DMS79 treated with DMSO at 0.1 percent for 48 hours (cell line): Measurements from ENCODE around the gene SLC29A1.
"Not testable (repeated sequence)": the region's sequence is repeated elsewhere in the genome, so short reads cannot be mapped to it uniquely, and the experiment has no call there.

ENCODE experiments used
- DNase-seq: peaks from one replicate; lab custom pipeline; 2025; lab: John Stamatoyannopoulos, UW

Gene SLC29A1

DNA sequence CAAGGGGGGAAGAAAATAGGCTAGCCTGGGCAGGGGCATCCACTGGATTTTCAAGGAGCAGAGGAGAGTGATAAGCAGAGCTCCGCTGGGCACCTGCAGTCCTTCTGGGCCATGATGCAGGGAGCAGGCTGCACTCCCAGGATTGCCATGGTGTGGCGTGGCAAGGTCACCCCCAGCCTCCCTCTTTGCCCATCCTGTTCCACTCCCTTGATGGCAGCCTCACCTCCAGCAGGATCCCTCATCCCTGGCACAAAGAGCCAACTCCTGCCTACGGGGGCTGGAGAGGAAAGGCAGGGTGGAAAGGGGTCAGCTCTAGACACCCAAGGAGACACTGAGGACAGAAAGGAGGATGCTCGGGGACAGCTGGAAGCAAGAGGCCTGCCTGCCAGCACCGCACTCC is 29.1 kb upstream of the SLC29A1 start:
- no peak for DNase-seq

DNA sequence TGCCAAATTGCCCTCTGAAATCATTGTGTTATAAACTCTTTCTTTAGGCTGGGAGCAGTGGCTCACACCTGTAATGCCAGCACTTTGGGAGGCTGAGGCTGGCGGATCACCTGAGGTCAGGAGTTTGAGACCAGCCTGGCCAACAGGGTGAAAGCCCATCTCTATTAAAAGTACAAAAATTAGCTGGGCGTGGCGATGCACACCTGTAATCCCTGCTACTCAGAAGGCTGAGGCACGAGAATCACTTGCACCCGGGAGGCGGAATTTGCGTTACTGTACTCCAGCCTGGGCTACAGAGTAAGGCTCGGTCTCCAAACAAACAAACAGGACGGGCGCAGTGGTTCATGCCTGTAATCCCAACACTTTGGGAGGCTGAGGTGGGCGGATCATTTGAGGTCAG is 27.0 kb upstream of the SLC29A1 start:
- DNase-seq: not testable (repeated sequence)

DNA sequence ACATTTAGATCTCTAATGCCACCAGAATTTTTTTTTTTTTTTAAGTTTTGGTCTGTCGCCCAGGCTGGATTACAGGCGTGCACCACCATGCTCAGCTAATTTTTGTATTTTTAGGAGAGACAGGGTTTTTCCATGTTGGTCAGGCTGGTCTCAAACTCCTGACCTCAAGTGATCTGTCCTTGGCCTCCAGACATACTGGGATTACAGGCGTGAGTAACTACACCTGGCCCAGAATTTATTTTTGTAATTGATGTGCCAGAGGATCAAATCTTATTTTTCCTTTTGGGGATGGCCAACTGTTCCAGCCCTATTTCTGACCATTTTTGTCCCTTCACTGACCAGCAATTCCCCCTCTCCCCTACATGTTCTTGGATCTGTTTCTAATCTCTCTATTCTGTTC is 24.7 kb upstream of the SLC29A1 start:
- no peak for DNase-seq

- DNase-seq: no peak
Measured at GRCh38 chr6:44199883-44200282, 23.5 kb upstream of the SLC29A1 start.

DNA sequence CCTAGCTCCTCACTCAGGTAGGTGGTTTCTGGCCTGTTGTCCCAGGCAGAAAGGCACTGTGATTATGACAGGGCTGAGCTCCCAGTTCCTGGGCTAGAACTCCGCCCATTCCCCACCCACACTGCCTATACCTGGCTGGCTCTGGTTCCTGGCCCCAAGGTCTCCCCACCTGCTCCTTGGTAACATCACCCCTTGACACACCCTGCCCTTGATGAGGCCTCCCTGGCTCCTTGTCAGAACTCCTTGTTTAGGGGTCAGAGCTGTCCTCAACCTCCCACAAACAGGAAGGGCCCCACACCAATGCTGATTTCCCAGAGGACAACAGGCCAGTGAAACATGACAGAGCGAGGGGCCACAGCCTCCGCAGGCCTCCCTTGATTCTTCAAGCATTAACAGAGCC is 22.2 kb upstream of the SLC29A1 start:
- no peak for DNase-seq

GRCh38 chr6:44201638-44202303 is 21.6 kb upstream of the SLC29A1 start:
- DNase-seq: no peak

DNA sequence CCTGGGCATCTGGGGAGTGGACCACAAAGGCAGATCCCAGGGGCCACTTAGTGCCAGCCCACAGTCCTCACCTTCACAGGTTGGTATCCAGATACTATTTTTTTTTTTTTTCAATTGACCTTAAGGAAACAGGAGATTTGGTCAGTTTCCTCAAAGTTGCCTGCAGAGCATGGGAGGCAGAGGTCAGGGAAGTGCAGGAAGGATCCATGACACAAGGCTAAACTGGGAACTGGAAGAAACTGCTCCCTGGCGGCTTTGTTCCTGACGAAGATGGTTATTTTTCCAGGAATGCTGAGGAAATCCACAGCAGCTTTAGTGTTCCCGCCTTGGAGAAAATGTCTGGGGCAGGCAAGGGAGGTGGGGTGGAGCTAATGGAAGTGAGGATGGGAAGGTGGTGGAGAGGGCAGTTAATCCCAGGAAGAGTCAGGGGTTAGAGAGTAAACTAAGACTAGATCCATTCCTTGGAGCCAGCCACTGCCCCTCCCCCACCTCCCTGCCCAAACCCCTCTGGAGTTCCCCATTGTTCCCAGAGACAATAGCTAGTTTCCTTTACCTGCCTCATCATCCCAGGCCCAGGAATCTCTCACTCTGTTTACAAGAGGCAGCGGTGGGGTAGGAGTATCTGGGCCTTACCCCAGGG is 20.9 kb upstream of the SLC29A1 start:
- no peak for DNase-seq

DNA sequence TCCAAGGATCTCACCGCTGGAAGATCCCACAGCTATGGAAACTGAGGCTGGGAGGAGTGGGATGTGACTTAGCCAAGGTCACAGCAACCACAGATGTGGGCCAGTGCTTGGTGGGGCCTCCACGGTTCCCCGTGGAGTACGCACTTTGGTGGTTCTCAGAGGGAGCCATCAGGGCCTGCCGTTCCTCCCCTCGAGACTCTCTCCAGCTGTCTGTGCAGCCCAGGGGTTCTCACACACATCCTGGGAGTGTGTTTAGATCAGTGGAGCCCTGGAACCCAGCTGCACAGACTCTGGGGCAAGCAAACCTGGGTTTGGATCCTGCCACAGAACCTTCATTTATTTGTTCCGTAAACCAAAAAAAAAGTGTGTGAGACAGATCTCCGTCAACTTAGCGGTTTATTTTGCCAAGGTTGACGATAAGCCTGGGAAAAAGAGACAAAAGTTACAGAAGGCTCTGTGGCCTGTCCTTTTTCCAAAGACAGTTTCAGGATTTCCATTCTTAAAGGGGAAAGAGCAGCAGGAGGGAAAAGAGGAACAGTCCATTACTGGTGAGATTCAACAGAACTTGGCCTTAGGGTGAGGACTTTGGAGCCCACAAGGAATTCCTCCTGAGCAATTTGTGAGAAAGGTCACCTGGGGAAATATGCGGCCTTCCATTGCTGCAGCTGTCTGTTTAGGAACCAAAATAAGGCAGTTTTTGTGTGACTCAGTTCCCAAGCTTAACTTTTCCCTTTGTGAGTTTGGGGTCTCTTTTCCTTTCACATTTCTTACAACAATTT is 20.2 kb upstream of the SLC29A1 start:
- no peak for DNase-seq

GRCh38 chr6:44203955-44204354 is 19.4 kb upstream of the SLC29A1 start:
- DNase-seq: no peak

- no peak for DNase-seq
Measured at GRCh38 chr6:44207966-44208365, 15.4 kb upstream of the SLC29A1 start.

DNA sequence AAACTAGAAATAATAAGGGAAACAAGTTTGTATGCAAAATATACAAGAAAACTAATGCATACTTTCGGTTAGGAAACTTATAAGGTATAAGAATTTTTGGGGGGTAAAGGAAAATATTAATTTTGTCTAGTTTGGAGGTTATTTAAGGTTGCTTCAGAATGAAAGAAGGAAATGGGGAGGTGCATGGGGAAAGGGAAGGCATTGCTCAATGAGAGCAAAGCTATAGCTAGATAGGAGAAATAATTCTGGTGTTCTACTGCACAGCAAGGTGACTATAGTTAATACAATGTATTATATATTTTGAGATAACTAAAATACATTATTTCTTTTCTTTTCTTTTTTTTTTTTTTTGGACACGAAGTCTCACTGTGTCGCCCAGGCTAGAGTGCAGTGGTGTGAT is 12.1 kb upstream of the SLC29A1 start:
- no peak for DNase-seq

DNA sequence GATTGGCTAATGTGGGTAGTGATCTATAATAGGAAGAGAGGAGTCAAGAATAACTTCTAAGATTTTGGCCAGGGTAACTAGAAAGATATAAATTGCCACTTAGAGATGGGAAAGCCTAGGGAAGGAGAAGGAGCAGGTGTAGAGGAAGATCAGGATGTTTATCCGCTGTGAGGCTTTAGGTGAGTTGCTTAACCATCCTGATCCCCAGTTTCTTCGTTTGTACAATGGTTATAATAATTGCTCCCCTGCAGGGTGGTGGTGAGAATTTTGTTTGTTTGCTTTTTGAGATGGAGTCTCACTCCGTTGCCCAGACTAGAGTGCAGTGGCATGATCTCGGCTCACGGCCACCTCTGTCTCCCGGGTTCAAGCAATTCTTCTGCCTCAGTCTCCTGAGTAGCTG is 9.1 kb upstream of the SLC29A1 start:
- no peak for DNase-seq

DNA sequence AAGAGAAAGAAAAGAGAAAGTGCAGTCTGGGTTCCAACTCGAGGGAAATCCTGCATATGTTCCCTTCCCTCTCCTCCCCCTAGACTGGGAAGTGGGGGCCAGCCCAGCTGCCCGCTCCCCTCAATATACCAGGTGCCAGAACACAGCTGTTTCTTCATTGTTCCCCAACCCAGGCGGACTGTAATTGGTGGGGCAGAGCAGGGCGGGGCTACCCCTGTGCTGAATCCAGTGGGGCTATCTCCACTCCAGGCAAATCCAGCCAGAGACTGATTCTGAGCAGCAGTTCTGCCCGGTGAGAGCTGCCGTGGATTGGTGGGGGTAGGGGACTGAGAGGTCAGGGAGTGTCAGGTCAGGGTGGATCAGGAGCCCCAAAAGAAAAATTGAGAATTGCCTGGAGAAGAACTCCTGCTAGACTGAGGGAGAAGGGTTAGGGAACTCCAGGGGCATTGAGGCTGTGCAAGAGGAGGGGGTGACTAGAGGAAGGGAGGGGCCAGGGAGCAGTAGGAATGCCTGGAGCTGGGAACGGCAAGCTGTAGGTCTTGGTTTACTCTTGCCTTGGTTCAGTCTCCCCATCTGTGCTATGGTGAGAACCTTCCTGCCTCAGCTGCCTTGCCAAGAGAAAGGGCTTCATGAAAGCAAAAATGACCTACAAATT is 6.6 kb upstream of the SLC29A1 start, which contains the start of gene MYMX:
Gene MYMX, plus strand, starts transcription at position 250 of the 655 bp plus-strand sequence. CDS start 546 bp downstream, outside the sequence.
- no peak for DNase-seq

DNA sequence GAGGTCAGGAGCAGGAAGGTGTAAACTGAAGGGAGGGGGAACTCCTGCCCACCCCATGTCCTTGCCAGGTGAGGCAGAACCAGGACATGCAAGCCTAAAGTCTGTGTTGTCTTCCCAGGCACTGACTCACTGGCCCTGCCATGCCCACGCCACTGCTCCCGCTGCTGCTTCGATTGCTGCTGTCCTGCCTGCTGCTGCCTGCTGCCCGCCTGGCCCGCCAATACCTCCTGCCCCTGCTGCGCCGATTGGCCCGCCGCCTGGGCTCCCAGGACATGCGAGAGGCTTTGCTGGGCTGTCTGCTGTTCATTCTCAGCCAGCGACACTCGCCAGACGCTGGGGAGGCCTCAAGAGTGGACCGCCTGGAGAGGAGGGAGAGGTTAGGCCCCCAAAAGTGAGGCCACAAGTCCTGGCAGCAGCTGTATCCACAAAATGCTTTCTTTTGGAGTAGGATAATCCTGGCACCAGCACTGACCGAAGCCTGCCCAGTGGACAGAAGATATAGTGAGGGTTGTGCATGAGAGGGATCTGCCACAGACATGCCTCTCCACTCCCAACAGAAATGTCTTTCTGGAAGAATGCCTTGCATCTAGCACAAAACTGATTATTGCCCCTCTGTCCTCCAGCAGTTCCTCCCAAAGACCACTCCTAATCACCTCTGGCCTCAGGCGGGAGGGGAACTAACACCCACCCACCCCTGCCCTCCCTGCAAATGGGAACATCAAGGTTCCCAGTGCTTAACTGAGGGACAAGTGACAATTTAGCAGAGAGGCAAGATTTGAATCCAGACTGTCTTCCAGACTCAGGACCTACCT is 5.9 kb upstream of the SLC29A1 start:
- DNase-seq: no peak

- DNase-seq: peak; percentile 65
Measured at GRCh38 chr6:44219053-44219814, 4.2 kb upstream of the SLC29A1 start.

DNA sequence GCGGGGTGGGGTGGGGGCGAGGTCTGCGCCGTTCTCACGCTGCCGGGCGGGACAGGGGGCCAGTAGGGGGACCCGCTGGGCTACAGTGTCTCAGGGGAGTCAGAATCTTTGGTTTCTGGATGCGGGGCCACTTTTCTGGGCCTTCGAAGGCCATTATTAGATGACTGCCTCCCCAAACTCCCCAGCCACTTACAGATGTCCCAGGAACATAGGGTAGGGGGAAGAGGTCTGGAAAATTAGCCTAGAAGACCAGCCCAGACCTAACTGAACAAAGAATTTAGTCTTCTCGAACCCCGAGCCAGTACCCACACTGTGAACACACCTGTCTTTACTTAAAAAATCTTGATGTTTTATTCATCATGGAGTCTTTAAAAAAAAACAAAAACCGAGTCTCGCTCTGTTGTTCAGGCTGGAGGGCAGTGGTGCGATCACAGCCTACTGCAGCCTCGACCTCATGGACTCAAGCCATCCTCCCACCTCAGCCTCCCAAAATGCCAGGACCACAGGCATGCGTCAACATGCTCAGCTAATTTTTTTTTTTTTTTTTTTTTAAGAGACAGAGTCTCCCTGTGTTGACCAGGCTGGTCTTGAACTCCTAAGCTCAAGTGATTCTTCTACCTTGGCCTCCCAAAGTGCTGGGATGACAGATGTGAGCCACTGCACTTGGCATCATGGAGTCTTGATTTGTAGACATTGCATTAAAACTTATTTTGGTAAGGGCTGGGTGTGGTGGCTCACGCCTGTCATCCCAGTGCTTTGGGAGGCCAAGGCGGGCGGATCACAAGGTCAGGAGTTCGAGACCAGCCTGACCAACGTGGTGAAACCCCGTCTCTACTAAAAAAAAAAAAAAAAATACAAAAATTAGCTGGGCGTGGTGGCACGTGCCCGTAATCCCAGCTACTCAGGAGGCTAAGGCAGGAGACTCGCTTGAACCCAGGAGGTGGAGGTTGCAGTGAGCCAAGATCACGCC is 3.3 kb upstream of the SLC29A1 start:
- no peak for DNase-seq

DNA sequence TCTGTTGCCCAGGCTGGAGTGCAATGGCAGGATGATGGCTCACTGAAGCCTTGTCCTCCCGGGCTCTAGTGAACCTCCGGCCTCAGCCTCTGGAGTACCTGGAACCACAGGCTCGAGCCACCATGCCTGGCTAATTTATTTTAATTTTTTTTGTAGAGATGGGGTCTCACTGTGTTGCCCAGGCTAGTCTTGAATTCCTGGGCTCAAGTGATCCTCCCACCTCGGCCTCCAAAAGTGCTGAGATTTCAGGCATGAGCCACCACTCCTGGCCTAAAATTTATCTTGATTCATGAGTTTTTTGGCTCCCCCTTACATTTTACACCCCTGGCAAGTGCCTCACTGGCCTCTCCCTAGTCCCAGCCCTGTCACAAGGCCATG is 2.5 kb upstream of the SLC29A1 start:
- no peak for DNase-seq

GRCh38 chr6:44221291-44221960 is 2.0 kb upstream of the SLC29A1 start:
- peak; percentile 53 for DNase-seq

DNA sequence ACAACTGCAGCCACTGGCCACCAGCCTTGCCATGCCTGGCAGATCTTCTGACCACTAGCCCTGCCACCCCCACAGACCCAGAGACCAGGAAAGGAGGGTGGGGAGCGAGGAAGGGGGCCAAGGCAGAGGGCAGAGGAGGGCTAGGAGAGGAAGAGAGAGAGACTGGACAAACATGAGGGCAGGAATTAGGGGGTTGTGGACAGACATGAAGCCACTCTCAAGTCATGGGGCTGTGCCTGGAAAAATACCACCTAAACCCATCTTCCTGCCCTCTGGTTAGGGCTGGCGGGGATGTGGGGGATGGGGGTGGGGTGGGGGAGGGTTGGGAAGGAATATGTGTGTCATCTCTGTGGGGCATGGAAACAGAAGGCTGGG is 1.4 kb upstream of the SLC29A1 start:
- DNase-seq: no peak
